Camera-type eye (tissue), 1 donor: ENCODE results near the gene NLRP13. TPM values are rescaled to one million over a fixed set of nuclear protein-coding genes. Genes with fewer than 3 reads are reported as not detected.

Source experiments
- total RNA-seq: library from RNA; depleted of rRNA; stranded (reverse); fragments of >200 nt; gene quantifications from one replicate; pipeline ENCODE4 v1.2.3, GENCODE V29; 2014

NLRP13 gene, protein sequence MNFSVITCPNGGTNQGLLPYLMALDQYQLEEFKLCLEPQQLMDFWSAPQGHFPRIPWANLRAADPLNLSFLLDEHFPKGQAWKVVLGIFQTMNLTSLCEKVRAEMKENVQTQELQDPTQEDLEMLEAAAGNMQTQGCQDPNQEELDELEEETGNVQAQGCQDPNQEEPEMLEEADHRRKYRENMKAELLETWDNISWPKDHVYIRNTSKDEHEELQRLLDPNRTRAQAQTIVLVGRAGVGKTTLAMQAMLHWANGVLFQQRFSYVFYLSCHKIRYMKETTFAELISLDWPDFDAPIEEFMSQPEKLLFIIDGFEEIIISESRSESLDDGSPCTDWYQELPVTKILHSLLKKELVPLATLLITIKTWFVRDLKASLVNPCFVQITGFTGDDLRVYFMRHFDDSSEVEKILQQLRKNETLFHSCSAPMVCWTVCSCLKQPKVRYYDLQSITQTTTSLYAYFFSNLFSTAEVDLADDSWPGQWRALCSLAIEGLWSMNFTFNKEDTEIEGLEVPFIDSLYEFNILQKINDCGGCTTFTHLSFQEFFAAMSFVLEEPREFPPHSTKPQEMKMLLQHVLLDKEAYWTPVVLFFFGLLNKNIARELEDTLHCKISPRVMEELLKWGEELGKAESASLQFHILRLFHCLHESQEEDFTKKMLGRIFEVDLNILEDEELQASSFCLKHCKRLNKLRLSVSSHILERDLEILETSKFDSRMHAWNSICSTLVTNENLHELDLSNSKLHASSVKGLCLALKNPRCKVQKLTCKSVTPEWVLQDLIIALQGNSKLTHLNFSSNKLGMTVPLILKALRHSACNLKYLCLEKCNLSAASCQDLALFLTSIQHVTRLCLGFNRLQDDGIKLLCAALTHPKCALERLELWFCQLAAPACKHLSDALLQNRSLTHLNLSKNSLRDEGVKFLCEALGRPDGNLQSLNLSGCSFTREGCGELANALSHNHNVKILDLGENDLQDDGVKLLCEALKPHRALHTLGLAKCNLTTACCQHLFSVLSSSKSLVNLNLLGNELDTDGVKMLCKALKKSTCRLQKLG
- total RNA-seq: not detected

DNA sequence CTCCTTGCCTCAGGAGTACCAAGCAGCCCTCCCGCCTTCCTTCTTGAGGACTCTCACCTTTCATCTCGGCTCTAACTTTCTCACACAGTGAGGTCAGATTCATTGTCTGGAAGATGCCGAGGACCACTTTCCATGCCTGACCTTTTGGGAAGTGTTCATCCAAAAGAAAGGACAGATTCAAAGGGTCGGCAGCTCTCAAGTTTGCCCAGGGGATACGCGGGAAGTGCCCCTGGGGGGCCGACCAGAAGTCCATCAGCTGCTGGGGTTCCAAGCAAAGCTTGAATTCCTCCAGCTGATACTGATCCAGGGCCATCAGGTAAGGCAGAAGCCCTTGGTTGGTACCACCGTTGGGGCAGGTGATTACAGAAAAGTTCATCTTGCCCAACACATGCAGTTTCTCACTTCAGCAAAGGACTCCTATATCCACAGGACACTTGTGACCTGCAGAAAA, at the start of gene NLRP13:
Gene NLRP13, minus strand, starts transcription at position 401 of the 451 bp plus-strand sequence. Its CDS starts 25 bp downstream, at position 376.

DNA sequence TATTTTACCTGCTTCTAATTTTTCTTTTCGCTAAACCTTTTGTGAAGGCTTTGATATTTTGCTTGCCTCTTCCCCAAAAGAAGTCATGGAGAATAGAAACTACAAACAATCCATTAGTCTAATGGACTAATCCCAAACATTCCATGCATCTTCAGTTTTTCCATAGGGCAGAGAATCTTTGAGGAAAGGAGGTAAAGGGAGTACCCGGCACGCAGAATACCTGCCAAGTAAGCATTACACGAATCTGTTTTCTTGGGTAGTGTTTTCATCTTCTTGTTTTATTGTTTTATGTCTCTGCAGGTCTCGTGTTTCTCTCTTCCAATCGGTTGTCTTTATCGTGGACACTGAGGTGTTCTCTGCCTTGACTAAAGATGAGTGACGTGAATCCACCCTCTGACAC, 15.4 kb upstream of the NLRP13 start, which contains the start of gene NLRP8:
Gene NLRP8, plus strand, starts transcription at position 301 of the 400 bp plus-strand sequence.

Other genes starting within 250 kb of the NLRP13 start
- not detected for gene NLRP9, start 193.9 kb downstream of the NLRP13 start, total RNA-seq
- not detected for gene RFPL4A, start 173.2 kb downstream of the NLRP13 start, total RNA-seq
- not detected for gene RFPL4AL1, start 163.2 kb downstream of the NLRP13 start, total RNA-seq
- gene NLRP11, start 100.3 kb downstream of the NLRP13 start, total RNA-seq: not detected
- not detected for gene NLRP4, start 95.8 kb downstream of the NLRP13 start, total RNA-seq
- gene NLRP8, start 15.5 kb upstream of the NLRP13 start, total RNA-seq: not detected
- not detected for gene NLRP5, start 54.4 kb upstream of the NLRP13 start, total RNA-seq
- 14.5 TPM for gene ZNF787, start 189.0 kb upstream of the NLRP13 start, total RNA-seq
- 30.0 TPM for gene ZNF444, start 209.0 kb upstream of the NLRP13 start, total RNA-seq
- gene GALP, start 243.7 kb upstream of the NLRP13 start, total RNA-seq: not detected